ENCODE results near the gene NEK8.
"Not testable (repeated sequence)": the region's sequence is repeated elsewhere in the genome, so short reads cannot be mapped to it uniquely, and the experiment has no call there.

The NEK8 gene

GRCh38 chr17:28734712-28735241, 6.2 kb downstream of the NEK8 start:
- Histone ChIP-seq H3K36me3 (ENCODE audit: insufficient read depth, low read length) (no peaks in the 10 kb centered on the region), H3K4me2 (ENCODE audit: low read length) (no peak overlapping the region), H3K9ac (ENCODE audit: low read depth, low read length) (no peak overlapping the region), H3K4me3 (ENCODE audit: low read length) (no peak overlapping the region), H3K27me3 (ENCODE audit: control insufficient read depth, insufficient read depth, low read length) (no peaks in the 10 kb centered on the region), H3K4me1 (ENCODE audit: control insufficient read depth, insufficient read depth, low read length) (peaks cover 6% of the 10 kb centered on the region), H3K9me3 (replicated peaks; ENCODE audit: low read length) (no peaks in the 10 kb centered on the region)

GRCh38 chr17:28735242-28735722, 6.7 kb downstream of the NEK8 start:
- Histone ChIP-seq H3K9me3 (replicated peaks; ENCODE audit: low read length) (peaks cover 1% of the 10 kb centered on the region), H3K27me3 (ENCODE audit: control insufficient read depth, insufficient read depth, low read length) (no peaks in the 10 kb centered on the region), H3K9ac (ENCODE audit: low read depth, low read length) (no peak overlapping the region), H3K4me1 (ENCODE audit: control insufficient read depth, insufficient read depth, low read length) (peaks cover 6% of the 10 kb centered on the region), H3K4me3 (ENCODE audit: low read length) (no peak overlapping the region), H3K36me3 (ENCODE audit: insufficient read depth, low read length) (no peaks in the 10 kb centered on the region), H3K4me2 (ENCODE audit: low read length) (no peak overlapping the region)

- H3K9me3 ChIP-seq (replicated peaks; ENCODE audit: low read length); H3K4me3 ChIP-seq (ENCODE audit: low read length); H3K27me3 ChIP-seq (ENCODE audit: control insufficient read depth, insufficient read depth, low read length); H3K4me1 ChIP-seq (ENCODE audit: control insufficient read depth, insufficient read depth, low read length); H3K9ac ChIP-seq (ENCODE audit: low read depth, low read length); H3K4me2 ChIP-seq (ENCODE audit: low read length); H3K36me3 ChIP-seq (ENCODE audit: insufficient read depth, low read length): not testable (repeated sequence)
Observed at GRCh38 chr17:28735913-28736769, 7.6 kb downstream of the NEK8 start.

- Histone ChIP-seq H3K4me3 (ENCODE audit: low read length) (no peak overlapping the region), H3K36me3 (ENCODE audit: insufficient read depth, low read length) (no peaks in the 10 kb centered on the region), H3K9me3 (replicated peaks; ENCODE audit: low read length) (peaks cover 5% of the 10 kb centered on the region), H3K9ac (ENCODE audit: low read depth, low read length) (no peak overlapping the region), H3K27me3 (ENCODE audit: control insufficient read depth, insufficient read depth, low read length) (no peaks in the 10 kb centered on the region), H3K4me2 (ENCODE audit: low read length) (no peak overlapping the region), H3K4me1 (ENCODE audit: control insufficient read depth, insufficient read depth, low read length) (peaks cover 6% of the 10 kb centered on the region)
Observed at GRCh38 chr17:28737316-28737715, 8.7 kb downstream of the NEK8 start.

GRCh38 chr17:28737770-28738679, 9.4 kb downstream of the NEK8 start:
- Histone ChIP-seq H3K4me3 (ENCODE audit: low read length) (no peak overlapping the region), H3K27me3 (ENCODE audit: control insufficient read depth, insufficient read depth, low read length) (no peaks in the 10 kb centered on the region), H3K4me1 (ENCODE audit: control insufficient read depth, insufficient read depth, low read length) (peaks cover 13% of the 10 kb centered on the region), H3K4me2 (ENCODE audit: low read length) (no peak overlapping the region), H3K36me3 (ENCODE audit: insufficient read depth, low read length) (no peaks in the 10 kb centered on the region), H3K9ac (ENCODE audit: low read depth, low read length) (no peak overlapping the region), H3K9me3 (replicated peaks; ENCODE audit: low read length) (peaks cover 5% of the 10 kb centered on the region)

GRCh38 chr17:28738680-28739384, 10.2 kb downstream of the NEK8 start:
- no peak overlapping the region for H3K9ac ChIP-seq (ENCODE audit: low read depth, low read length)
- no peak overlapping the region for H3K4me3 ChIP-seq (ENCODE audit: low read length)
- no peaks in the 10 kb centered on the region for H3K27me3 ChIP-seq (ENCODE audit: control insufficient read depth, insufficient read depth, low read length)
- H3K36me3 ChIP-seq (ENCODE audit: insufficient read depth, low read length): no peaks in the 10 kb centered on the region
- H3K9me3 ChIP-seq (replicated peaks; ENCODE audit: low read length): peaks cover 5% of the 10 kb centered on the region
- no peak overlapping the region for H3K4me2 ChIP-seq (ENCODE audit: low read length)
- H3K4me1 ChIP-seq (ENCODE audit: control insufficient read depth, insufficient read depth, low read length): peaks cover 19% of the 10 kb centered on the region

- Histone ChIP-seq H3K27me3 (ENCODE audit: control insufficient read depth, insufficient read depth, low read length) (no peaks in the 10 kb centered on the region), H3K4me3 (ENCODE audit: low read length) (no peak overlapping the region), H3K4me2 (ENCODE audit: low read length) (no peak overlapping the region), H3K4me1 (ENCODE audit: control insufficient read depth, insufficient read depth, low read length) (peaks cover 16% of the 10 kb centered on the region), H3K9ac (ENCODE audit: low read depth, low read length) (no peak overlapping the region), H3K9me3 (replicated peaks; ENCODE audit: low read length) (peaks cover 5% of the 10 kb centered on the region), H3K36me3 (ENCODE audit: insufficient read depth, low read length) (peaks cover 6% of the 10 kb centered on the region)
Observed at GRCh38 chr17:28740406-28741357, 12.1 kb downstream of the NEK8 start.

GRCh38 chr17:28741358-28742349, 13.1 kb downstream of the NEK8 start:
- no peak overlapping the region for H3K4me2 ChIP-seq (ENCODE audit: low read length)
- H3K9me3 ChIP-seq (replicated peaks; ENCODE audit: low read length): peaks cover 5% of the 10 kb centered on the region
- no peaks in the 10 kb centered on the region for H3K27me3 ChIP-seq (ENCODE audit: control insufficient read depth, insufficient read depth, low read length)
- peaks cover 12% of the 10 kb centered on the region for H3K36me3 ChIP-seq (ENCODE audit: insufficient read depth, low read length)
- H3K4me1 ChIP-seq (ENCODE audit: control insufficient read depth, insufficient read depth, low read length): peaks cover 26% of the 10 kb centered on the region
- H3K4me3 ChIP-seq (ENCODE audit: low read length): no peak overlapping the region
- H3K9ac ChIP-seq (ENCODE audit: low read depth, low read length): no peak overlapping the region

- Histone ChIP-seq H3K4me1 (ENCODE audit: control insufficient read depth, insufficient read depth, low read length) (peaks cover 31% of the 10 kb centered on the region), H3K4me3 (ENCODE audit: low read length) (peak within 1 kb of the TSS; percentile 96), H3K9ac (ENCODE audit: low read depth, low read length) (peak within 1 kb of the TSS; percentile 93), H3K27me3 (ENCODE audit: control insufficient read depth, insufficient read depth, low read length) (no peaks in the 10 kb centered on the region), H3K36me3 (ENCODE audit: insufficient read depth, low read length) (peaks cover 28% of the 10 kb centered on the region), H3K9me3 (replicated peaks; ENCODE audit: low read length) (peaks cover 5% of the 10 kb centered on the region), H3K4me2 (ENCODE audit: low read length) (peak within 1 kb of the TSS; percentile 96)
Observed at GRCh38 chr17:28743243-28744103, 14.9 kb downstream of the NEK8 start, which contains the start of gene TRAF4. TRAF4 (plus strand) TSS chr17:28744011; CDS start chr17:28744113, 102 bp downstream.

Data from skeletal muscle satellite cell (primary cell).